Esophagus muscularis mucosa (tissue), 3 donors: Measurements from ENCODE around the gene ZNF76.

Experiments
- EP300 ChIP-seq: sonication (generic); formaldehyde crosslinking; IDR thresholded peaks from one replicate; pipeline ENCODE4 v1.6.1; 2017; ENCODE audit warnings: antibody characterized with exemption
- POLR2AphosphoS5 ChIP-seq, 2 donors: sonication (generic); formaldehyde crosslinking; IDR thresholded peaks; one replicate each; pipeline ENCODE4 v1.6.1; 2017; ENCODE audit warnings: antibody characterized with exemption in 2 of 2

DNA sequence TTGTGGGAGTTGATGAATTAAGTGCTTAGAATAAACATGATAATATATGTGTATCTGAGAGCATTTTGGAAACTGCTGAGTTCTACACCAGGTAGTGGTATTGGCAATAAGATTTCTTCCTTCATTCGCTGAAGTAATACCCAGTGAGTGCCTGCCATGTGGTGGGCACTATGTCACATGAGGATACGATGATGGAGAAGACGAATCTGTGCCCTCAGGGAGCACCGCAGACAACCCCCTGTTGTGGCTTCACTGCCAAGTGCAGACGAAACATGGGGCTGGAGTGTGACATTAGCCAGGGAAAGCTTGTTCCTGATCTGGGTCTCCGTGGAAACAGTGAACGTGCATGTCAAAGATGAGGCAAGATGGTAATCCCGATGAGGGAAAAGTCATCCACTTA, 7.9 kb downstream of the ZNF76 start:
- TF ChIP-seq POLR2AphosphoS5 (IDR thresholded peaks at IDR 0.05): no peak
- TF ChIP-seq EP300: no peak
